Activated CD4-positive, alpha-beta T cell treated with anti-CD3 and anti-CD28 coated beads, Interleukin-2, Interleukin-6, amounts not matched to agents 100 ng/mL and 50 ng/mL, durations not matched to agents 16 hours and 8 hours (primary cell): ENCODE measurements around the gene DEF6.
"Not testable (repeated sequence)": the region's sequence is repeated elsewhere in the genome, so short reads cannot be mapped to it uniquely, and the experiment has no call there.

Experiments used
- DNase-seq: peaks from one replicate; pipeline ENCODE4 v3.0.0-alpha.2; 2020

The DEF6 gene

GRCh38 chr6:35283361-35283760 lies 14.3 kb upstream of the DEF6 start:
- DNase-seq, result no peak

- DNase-seq, result no peak
These were observed 9.8 kb upstream of the DEF6 start for GRCh38 chr6:35287671-35288396.

- DNase-seq, result no peak
These were observed 8.8 kb upstream of the DEF6 start for GRCh38 chr6:35288834-35289233.

GRCh38 chr6:35291491-35291890 lies 6.1 kb upstream of the DEF6 start:
- no peak for DNase-seq

DNA sequence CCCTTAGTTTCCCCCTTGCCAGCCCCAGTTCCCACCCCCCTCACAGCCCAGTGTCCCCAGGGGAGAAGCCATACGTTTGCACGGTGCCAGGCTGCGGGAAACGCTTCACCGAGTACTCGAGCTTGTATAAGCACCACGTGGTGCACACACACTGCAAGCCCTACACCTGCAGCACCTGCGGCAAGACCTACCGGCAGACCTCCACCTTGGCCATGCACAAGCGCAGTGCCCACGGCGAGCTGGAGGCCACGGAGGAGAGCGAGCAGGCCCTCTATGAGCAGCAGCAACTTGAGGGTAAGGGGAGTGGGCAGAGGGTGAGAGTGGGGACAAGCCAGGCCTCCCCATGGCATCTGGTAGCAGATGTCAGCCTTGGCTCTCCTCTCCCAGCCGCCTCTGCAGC lies 5.1 kb upstream of the DEF6 start:
- no peak for DNase-seq

DNA sequence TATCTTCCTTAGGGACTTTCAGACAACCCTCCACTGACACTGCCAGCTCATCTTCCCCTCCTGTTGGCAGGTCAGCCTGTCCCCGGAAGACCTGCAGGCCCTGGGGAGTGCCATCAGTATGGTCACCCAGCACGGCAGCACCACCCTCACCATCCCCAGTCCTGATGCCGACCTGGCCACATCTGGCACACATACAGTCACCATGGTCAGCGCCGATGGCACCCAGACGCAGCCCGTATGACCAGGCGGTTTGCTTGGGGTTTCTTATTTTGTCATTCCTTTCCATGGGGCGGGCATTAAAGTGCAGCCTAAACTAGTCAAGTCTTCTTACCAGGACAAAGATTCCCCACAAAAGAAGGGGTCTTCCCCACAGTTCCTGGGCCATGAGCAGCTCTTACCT lies 3.9 kb upstream of the DEF6 start:
- no peak for DNase-seq

GRCh38 chr6:35294308-35294945 lies 3.2 kb upstream of the DEF6 start:
- peak; percentile 68 for DNase-seq

GRCh38 chr6:35295036-35295435 lies 2.6 kb upstream of the DEF6 start:
- no peak for DNase-seq

DNA sequence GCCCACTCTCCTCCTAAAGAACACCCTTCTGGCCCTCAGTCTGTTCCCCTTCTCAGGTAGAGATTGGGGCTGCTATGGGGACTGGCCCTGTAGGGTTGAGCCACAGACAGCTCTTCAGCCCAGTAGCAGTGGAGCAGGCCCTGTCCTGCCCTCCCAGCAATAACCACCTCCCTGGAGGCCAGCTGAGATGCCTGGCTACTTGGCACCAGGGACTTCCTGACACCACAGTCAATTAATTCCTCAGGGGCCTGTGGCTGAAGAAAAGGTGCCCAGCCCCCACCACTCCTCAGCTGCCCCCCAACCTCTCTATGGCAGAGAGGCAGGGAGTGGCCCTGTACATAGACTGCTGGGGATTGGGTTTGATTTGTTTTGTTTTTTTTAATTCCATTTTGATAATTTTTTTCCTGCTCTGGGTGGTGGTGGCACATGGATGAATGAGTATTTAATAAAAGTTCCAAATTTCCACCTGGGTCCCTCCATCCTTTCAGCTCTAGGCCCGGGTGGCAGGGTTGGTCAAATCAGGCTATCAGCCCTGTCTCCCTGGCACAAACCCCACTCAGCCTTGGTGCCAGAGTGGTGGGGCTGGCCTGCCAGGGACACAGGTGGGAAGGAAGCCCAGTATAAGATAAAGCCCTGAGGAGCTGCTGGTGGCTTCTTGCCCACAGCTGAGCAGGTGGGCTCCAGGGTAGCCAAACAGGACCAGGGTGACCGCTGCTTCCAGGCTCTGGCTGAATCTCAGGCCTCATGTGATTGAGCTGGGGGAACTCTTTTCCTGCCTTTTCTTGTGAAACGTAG lies 1.9 kb upstream of the DEF6 start:
- no peak for DNase-seq

DNA sequence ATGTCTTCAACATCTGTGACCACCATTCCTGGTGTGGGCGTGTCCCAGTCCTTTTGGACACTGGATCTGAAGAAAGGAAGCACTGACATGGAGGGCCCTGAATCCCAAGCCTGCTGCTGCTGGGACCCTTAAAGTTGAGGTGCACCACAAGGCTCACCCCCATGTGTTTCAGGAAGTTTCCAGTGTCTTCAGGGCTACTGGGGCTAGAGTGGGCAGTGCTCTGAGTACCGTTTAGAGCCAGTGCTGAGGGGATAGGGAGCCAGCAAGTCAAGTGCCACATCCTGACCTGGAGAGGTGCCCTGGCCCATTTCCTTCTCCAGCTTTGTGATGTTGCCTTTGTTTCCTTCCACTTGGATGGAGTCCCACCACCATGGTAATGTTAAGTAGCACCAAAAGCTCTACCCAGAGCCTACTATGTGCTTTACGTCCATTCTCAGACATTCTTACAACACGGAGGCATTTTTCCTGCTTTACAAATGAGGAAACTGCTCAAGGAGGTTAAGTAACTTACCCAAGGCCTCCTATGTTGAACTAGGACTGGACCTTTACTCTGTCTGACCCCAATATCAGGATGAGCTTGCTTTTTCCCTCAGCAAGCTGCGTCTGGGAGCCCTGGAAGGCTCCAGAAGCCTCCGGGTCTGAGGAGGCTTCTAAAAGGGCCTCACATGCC lies 552 bp upstream of the DEF6 start:
- DNase-seq, result no peak

- DNase-seq, result peak; percentile 34
These were observed 1.1 kb downstream of the DEF6 start for GRCh38 chr6:35298625-35299140.

DNA sequence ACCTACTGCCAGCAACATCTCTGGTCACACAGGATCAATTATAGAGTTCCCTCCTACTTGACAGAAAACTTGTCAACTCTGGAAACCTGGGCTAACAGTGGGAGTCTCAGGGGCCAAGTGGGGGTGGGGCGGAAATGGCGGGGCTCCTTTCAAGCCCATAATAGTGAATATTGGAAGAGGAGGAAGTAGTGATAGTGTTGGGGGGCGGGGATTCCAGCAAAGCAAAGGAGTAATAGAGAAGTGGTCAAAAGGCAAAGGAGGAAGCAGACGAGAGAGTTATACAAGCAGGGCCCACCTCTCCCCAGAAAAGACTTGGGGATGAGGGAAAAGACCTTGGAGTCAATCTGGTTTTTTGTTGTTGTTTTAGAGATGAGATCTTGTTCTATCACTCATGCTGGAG lies 2.1 kb downstream of the DEF6 start:
- DNase-seq, result peak; percentile 52

DNA sequence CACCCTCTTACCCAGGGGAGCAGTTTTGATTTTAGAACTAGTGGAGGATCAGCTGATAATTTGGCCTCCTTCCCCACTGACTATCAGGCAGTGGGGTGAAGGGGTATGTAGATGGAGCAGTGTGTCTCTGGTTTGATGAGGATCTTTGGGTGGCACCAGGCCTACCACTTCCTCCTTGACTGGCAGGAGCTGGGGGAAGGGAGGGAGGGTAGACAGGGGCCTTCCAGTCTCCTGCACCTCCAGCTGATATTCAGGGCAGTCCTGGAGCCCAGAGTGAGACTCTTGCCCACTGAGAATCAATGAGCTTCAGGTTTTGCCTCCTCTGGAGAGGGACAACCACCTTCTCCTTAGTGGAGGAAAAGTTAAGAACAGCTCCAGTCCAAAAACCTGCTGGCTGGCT lies 3.2 kb downstream of the DEF6 start:
- peak; percentile 64 for DNase-seq

DNA sequence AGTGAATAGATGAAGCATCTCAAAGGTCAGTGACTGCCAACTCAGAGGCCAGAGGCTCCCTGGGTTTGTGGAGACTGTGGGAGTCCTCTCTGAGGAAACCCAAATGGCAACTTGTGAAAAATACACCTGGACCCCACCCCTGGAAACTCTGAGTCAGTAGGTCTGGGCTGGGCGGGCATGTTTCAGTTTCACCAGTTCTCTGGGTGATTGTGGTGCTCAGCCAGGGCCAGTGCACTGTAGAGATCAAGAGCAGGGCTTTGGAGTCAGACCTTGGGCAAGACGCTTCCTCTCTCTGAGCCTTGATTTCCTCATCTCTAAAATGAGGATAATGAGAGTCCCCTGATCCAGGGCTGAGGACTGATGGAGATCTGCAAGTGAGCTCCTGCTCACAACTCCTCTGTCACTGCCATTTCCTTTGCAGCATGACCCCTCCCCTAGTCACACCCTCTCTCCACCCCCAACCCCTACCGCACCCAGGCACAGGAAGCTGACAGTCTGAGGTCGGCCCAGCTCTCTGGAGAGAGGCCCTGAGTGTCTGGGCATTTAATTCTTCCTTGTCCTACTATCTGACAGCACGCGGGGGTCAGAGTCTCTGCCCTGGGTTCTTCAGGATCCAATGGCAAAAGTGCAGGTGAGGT lies 5.1 kb downstream of the DEF6 start:
- peak; percentile 93 for DNase-seq

DNA sequence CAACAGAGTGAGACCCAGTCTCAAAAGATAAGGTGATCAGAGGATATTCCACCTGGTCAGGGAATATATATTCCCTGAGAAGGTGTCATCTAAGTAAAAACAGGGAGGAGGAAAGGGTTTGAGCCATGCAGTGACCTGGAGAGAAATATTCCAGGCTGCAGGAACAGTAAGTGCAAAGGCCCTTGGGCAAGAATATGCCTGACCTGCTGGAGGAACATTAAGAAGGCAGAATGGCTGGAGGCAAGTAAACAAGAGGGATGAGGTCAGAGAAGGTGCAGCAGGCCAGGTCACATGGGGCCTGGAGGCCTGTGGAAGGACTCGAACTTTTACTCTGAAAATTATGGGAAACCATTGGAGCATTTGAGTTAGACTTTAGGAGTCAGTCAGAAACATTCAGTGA lies 6.7 kb downstream of the DEF6 start:
- DNase-seq, result no peak

DNA sequence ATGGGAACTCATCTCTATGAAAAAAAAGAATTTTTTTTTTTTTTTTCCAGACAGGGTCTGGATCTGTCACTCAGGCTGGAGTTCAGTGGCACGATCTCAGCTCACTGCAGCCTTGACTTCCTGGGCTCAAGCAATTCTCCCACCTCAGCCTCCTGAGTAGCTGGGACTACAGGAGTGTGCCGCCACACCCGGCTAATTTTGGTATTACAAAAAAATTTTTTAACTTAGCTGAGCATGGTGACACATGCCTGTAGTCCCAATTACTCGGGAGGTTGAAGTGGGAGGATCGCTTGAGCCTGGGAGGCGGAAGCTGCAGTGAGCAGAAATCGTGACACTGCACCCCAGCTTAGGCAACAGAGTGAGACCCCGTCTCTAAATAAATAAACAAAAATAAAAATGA lies 7.5 kb downstream of the DEF6 start:
- peak; percentile 50 for DNase-seq

DNA sequence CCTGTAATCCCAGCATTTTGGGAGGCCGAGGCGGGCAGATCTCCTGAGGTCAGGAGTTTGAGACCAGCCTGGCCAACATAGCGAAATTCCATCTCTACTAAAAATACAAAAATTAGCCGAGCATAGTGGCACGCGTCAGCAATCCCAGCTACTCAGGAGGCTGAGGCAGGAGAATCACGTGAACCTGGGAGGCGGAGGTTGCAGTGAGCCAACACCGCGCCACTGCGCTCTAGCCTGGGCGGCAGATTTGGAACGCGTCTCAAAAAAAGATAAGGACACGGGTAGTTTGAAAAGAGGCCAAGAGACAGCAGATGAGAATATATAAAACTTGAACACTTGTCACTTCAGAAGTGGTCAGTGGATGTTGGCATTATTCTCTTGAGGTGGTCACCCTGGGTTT lies 9.5 kb downstream of the DEF6 start:
- not testable (repeated sequence) for DNase-seq

- not testable (repeated sequence) for DNase-seq
These were observed 10.9 kb downstream of the DEF6 start for GRCh38 chr6:35308543-35308942.

- DNase-seq, result no peak
These were observed 12.1 kb downstream of the DEF6 start for GRCh38 chr6:35309611-35310264.

DNA sequence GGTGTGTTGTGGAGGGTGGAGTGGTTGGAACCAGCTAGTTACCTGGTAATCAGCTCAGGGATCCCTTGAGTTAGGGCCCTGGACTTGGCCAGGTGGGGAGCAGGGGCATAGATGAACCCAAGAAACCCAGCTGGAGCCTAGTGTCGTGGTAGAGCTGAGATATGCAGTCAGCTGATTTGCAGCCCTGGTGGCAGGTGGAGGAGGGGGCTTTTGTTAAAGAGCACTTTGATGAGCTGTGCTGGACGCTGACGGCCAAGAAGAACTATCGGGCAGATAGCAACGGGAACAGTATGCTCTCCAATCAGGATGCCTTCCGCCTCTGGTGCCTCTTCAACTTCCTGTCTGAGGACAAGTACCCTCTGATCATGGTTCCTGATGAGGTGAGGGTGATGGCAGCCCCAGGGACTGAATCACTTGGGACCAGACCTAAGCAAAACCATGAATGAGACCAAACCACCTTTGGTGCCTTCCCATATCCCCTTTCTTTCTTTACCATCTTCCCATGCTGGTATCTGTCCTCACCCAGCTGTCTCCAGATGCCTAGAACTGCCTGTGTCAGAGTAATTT lies 12.7 kb downstream of the DEF6 start:
- peak; percentile 36 for DNase-seq

DNA sequence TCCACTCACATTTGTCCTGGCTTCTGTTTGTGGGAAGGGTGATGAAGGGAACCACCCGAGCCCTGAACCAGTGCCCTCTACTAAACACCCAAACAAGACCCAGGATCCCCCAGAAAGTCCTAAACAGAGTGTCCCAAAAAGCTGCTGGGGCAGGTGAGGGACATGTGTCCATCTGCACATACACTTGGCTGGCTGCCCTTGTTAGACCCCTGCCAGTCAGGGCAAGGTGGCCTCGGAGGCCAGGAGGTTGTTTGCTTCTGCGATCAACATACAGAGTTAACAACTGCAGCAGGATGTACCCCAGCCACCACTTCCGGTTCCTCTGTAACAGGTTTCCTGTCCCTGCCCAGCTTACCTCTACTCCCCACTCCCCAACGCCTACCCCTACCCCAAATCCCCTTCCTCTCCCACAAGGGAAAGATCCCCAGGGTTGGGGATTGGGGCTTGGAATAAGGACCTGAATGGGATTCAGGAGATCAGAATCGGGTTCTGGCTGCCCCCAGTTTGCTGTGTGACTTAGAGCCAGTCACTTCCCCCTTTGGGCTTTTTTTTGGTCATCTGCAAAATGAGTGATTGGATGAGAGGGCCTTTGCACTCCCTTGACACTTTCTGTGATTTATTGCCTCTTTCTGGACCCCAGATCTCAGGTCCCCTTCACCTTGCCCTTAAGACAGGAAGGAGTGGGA lies 13.9 kb downstream of the DEF6 start:
- peak; percentile 69 for DNase-seq
